ENCODE results near the gene PARD3. TPM values are rescaled to one million over a fixed set of nuclear protein-coding genes. Genes with fewer than 3 reads are reported as not detected.

The PARD3 gene
- total and polyA plus RNA-seq, 2 donors (not counting 3 experiments of a cell fraction or from before 2014, with no cell fraction given): 7.3 to 24.1 TPM

GRCh38 chr10:34647875-34648865 is 166.9 kb downstream of the PARD3 start:
- no peaks in the 10 kb centered on the region for H3K9me3 ChIP-seq (replicated peaks; ENCODE audit: control insufficient read depth, insufficient read depth, low read length)
- H3K9ac ChIP-seq (replicated peaks; ENCODE audit: extremely low read depth, insufficient read depth, low read length): no peak overlapping the region
- TF ChIP-seq POLR2AphosphoS5 (IDR thresholded peaks at IDR 0.05; ENCODE audit: insufficient read depth, low read depth, low read length) (no peak), EZH2 (IDR thresholded peaks at IDR 0.05; ENCODE audit: borderline replicate concordance, low read depth, low read length, severe bottlenecking) (no peak), FOS (IDR thresholded peaks at IDR 0.05; ENCODE audit: borderline replicate concordance, insufficient read depth, low read length) (no peak), MAX (IDR thresholded peaks at IDR 0.05; ENCODE audit: insufficient read depth, insufficient read length) (no peak), MYC (IDR thresholded peaks at IDR 0.05; ENCODE audit: low read depth, low read length) (no peak), JUN (IDR thresholded peaks at IDR 0.05; ENCODE audit: borderline replicate concordance, insufficient read depth, insufficient read length, low read depth) (no peak), GATA2 (IDR thresholded peaks at IDR 0.05; ENCODE audit: insufficient read depth, insufficient read length, low read depth, low read length) (no peak), POLR2A (IDR thresholded peaks at IDR 0.05; ENCODE audit: low read depth, low read length) (no peak)
- TF ChIP-seq, protein P1, sequence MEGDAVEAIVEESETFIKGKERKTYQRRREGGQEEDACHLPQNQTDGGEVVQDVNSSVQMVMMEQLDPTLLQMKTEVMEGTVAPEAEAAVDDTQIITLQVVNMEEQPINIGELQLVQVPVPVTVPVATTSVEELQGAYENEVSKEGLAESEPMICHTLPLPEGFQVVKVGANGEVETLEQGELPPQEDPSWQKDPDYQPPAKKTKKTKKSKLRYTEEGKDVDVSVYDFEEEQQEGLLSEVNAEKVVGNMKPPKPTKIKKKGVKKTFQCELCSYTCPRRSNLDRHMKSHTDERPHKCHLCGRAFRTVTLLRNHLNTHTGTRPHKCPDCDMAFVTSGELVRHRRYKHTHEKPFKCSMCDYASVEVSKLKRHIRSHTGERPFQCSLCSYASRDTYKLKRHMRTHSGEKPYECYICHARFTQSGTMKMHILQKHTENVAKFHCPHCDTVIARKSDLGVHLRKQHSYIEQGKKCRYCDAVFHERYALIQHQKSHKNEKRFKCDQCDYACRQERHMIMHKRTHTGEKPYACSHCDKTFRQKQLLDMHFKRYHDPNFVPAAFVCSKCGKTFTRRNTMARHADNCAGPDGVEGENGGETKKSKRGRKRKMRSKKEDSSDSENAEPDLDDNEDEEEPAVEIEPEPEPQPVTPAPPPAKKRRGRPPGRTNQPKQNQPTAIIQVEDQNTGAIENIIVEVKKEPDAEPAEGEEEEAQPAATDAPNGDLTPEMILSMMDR (IDR thresholded peaks at IDR 0.05; ENCODE audit: extremely low read depth in 1 of 2, insufficient read depth in 1 of 2, low read depth in 1 of 2, low read length in 2 of 2): no peak
- ChIA-PET POLR2A (interaction anchor here (0.6 kb wide), 1 partner anchor 284 kb away, joined by 5 read pairs; no protein-coding TSS in a partner anchor), CTCF (interaction anchor here (0.7 to 1.7 kb wide), 4 partner anchors 10 to 571 kb away, joined by 3 to 7 read pairs (median 4); no protein-coding TSS in a partner anchor)
- no peak overlapping the region for H3K4me3 ChIP-seq (replicated peaks in 1 of 3; ENCODE audit: insufficient read depth in 1 of 3, low read depth in 1 of 3, low read length in 3 of 3)
- intact Hi-C loops (cut with micrococcal nuclease): no loop called here
- H3K27ac ChIP-seq (ENCODE audit: insufficient read depth, low read depth, low read length): no peak overlapping the region
- no peak for FAIRE-seq
- no peaks in the 10 kb centered on the region for H3K27me3 ChIP-seq (ENCODE audit: control insufficient read depth in 2 of 2, insufficient read depth in 2 of 2, low read length in 2 of 2)
- no peaks in the 10 kb centered on the region for H4K20me1 ChIP-seq (replicated peaks; ENCODE audit: control insufficient read depth, extremely low read depth, insufficient read depth, low read length)
- no peaks in the 10 kb centered on the region for H3K4me1 ChIP-seq (ENCODE audit: control insufficient read depth, extremely low read depth, insufficient read depth, low read length)
- dilution Hi-C loops (cut with MboI; ENCODE audit: extremely low pct_ligation_motif_present, low sequenced_read_pairs): no loop called here
- no peaks in the 10 kb centered on the region for H3K36me3 ChIP-seq (ENCODE audit: control insufficient read depth in 2 of 2, extremely low read depth in 1 of 2, insufficient read depth in 2 of 2, low read length in 2 of 2)
- H3K79me2 ChIP-seq (ENCODE audit: control insufficient read depth, insufficient read depth, low read length): no peaks in the 10 kb centered on the region
- no peak overlapping the region for H3K4me2 ChIP-seq (ENCODE audit: insufficient read depth, low read length)
- no peak overlapping the region for H2AFZ ChIP-seq (ENCODE audit: low read depth, low read length)
- no TSS peak for BruUV-seq (replicated peaks)
- no peaks in the 10 kb centered on the region for H3K9me1 ChIP-seq (replicated peaks; ENCODE audit: control insufficient read depth, extremely low read depth, insufficient read depth, low read length)
- DNase-seq (ENCODE audit: low read depth, low spot score): no peak
